Activated CD4-positive, alpha-beta T cell treated with anti-CD3 and anti-CD28 coated beads, Interleukin-2, amount 50 U/mL, for 24 hours (primary cell): ENCODE measurements around the gene PIEZO1.
A peak's percentile ranks its signal among the peaks of the same experiment; 100 is the strongest.

Source experiments
- DNase-seq, 2 donors: peaks; one replicate each; pipeline ENCODE4 v3.0.0-alpha.2; 2020; ENCODE audit warnings: low read depth in 1 of 2, low spot score in 1 of 2

PIEZO1 gene

DNA sequence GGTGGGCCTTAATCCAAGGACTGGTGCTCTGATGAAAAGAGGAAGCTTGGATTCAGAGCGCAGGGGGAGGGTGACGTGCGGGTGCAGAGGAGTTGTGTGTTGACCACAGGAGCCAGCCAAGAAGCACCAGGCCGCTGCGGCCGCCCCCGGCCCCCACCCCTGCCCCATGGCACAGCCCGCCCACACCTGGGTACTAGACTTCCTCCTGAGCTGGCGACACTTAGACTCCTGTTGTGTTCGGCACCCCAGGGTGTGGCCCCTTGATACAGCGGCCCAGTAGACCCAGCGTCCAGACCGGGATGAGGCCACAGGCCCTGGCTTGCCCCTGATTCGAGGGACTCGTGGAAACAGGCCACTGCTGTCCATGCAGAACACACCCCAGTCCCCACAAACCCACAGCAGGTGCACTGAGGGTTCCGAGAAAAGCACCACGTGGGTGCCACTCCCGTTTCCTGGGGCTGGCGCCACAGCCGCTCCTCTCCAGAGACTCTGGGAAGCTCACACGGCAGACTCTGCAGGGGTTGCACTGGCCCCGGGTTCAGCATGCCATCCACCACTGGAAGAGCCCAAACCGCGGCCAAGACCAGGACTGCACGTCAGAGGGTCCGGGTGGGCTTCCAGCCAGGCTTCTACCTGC, 93.0 kb downstream of the PIEZO1 start:
- DNase-seq: no peak

DNA sequence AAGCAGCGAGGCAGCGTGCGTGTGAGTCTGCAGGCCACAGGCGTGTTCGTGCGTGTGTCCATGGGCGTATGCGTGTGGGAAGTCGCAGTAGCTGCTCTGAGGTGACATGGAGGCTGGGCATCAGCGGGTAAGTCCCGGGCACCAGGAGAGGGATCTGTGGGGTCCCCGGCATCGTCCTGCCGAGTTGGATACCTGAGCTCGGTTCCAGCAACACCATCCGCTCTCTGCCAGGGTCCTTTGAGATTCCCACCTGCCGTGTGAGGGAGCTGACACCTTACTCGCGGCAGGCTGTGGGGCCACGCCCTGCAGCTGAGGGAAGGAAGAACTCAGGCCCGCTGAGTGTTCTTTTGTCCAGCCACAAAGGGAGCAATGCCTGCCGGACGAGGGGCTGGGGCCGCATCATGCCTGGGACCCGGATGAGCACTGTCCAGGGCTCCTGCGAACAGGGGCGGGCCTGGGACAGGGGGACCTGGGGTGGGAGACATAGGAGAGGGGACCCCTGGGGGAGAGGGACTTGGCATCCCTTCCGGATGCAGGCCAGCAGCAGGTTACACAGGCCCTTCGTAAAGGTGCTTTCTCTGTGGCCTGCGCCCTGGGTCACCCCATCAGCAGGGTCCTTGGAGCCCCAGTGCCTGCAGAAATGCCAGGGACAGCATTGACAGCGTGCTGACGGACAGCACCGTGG, 93.7 kb downstream of the PIEZO1 start:
- DNase-seq: no peak

DNA sequence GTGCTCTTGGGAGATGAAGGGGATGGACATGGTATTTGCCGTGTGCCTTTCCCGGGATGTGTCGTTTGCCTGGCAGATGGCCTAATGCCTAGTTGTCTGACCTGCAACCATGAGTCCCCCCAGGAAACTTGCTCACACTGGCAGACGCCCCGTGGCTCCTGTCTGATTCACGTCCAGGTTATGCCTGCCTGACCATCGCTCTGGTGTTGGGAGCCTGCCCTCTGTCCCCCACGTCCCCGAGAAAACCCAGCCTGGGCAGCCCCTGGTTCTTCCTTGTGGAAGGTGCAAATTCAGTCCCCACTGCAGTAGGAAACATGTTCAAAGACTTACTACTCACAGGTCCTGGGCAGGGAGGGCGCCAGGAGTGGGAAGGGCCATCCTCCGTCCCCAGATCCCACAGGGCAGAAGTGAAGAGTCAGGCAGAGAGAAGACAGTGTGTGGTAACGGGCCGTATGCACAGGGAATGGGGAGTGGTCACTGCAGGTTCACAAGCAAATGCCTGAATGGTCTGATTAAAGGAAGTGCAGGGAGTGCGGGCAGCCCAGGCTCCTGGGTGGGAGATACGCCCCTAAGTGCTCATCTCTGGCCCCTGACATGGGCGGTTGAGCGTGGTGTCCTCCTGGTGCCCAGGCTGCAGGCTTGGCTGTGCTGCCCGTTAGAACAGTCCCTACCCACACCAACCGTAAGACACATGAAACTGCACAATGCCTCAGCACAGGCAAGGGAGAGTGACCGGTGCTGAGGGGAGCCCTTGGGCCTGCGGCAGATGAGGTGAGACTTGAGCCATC, 94.5 kb downstream of the PIEZO1 start:
- DNase-seq: no peak

GRCh38 chr16:88688013-88688778, 96.8 kb downstream of the PIEZO1 start:
- no peak for DNase-seq

GRCh38 chr16:88687676-88688012, 97.4 kb downstream of the PIEZO1 start:
- no peak for DNase-seq

- no peak for DNase-seq
Observed at GRCh38 chr16:88687254-88687576, 97.8 kb downstream of the PIEZO1 start.

GRCh38 chr16:88686439-88687253, 98.4 kb downstream of the PIEZO1 start, which contains the start of gene SNAI3:
SNAI3 (minus strand) TSS chr16:88686507; CDS start chr16:88686406, 101 bp downstream.
- peak in 1 of 2 donors; percentile 66 for DNase-seq

DNA sequence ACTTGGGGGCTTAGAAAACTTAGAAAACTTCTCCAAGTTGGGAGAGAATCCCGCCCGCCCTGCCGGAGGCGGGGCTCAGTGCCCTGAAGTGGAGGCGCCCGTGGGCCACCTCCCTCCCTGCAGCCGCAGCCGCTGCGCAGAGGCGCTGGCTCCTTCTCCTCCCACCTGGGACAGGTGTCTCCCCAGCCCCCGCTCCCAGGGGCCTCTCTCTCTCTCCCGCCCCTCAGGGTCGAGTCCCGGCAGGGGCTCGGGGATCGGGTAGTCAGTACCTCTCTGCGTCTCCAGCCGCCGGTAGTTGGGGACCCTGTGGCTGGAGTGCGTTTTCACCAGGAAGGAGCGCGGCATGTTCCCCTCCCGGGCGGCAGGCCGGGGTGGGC, 99.0 kb downstream of the PIEZO1 start:
- no peak for DNase-seq

- DNase-seq: no peak
Observed at GRCh38 chr16:88685156-88686061, 99.6 kb downstream of the PIEZO1 start.

GRCh38 chr16:88684569-88685155, 100.4 kb downstream of the PIEZO1 start:
- DNase-seq: no peak

GRCh38 chr16:88681709-88682451, 103.1 kb downstream of the PIEZO1 start:
- peak in 1 of 2 donors; percentile 68 for DNase-seq

GRCh38 chr16:88681084-88681680, 103.8 kb downstream of the PIEZO1 start:
- DNase-seq: no peak

- no peak for DNase-seq
Observed at GRCh38 chr16:88680554-88681083, 104.4 kb downstream of the PIEZO1 start.

GRCh38 chr16:88678224-88678979, 106.6 kb downstream of the PIEZO1 start:
- DNase-seq: no peak

DNA sequence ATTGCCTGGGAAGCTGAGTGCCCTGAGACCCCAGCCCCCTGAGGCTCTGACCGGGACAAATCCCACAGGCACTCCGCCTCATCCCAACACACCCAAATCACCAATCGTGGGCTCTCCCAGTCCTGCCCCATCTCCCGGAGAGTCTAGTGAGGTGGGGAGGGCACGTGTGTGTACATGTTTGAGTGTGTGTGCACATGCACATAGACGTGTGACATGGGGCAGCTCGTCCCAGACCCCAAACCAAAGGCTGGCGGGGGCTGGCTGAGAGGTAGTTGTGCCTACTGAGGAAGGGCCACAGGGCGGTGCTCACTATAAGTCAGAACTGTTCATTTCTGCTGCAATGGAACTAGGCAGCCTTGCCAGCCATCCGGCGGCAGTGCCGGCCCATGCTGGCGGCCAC, 107.3 kb downstream of the PIEZO1 start:
- DNase-seq: no peak

- no peak for DNase-seq
Observed at GRCh38 chr16:88676502-88677242, 108.3 kb downstream of the PIEZO1 start.
